BLaER1 treated with 17β-estradiol and CSF1 and Interleukin-3, amounts not matched to agents 10 nM and 100 nM (cell line): ENCODE data around the gene ZNF652.
A peak's percentile ranks its signal among the peaks of the same experiment; 100 is the strongest.
"Not testable (repeated sequence)": the region's sequence is repeated elsewhere in the genome, so short reads cannot be mapped to it uniquely, and the experiment has no call there.

Experiments
- H3K27ac ChIP-seq, 11 experiments: shearing (Covaris generic); formaldehyde crosslinking; 2 replicates each; pipeline ENCODE4 v1.8.1; 2022
- H3K27me3 ChIP-seq, 11 experiments: shearing (Covaris generic); formaldehyde crosslinking; 2 replicates each; pipeline ENCODE4 v1.8.1; 2022
- H3K36me3 ChIP-seq, 11 experiments: shearing (Covaris generic); formaldehyde crosslinking; 2 replicates each; pipeline ENCODE4 v1.8.1; 2022
- H3K4me1 ChIP-seq, 10 experiments: shearing (Covaris generic); formaldehyde crosslinking; 2 replicates each; pipeline ENCODE4 v1.8.1; 2022
- H3K4me2 ChIP-seq, 11 experiments: shearing (Covaris generic); formaldehyde crosslinking; 2 replicates each; pipeline ENCODE4 v1.8.1; 2022
- H3K4me3 ChIP-seq, 10 experiments: shearing (Covaris generic); formaldehyde crosslinking; 2 replicates each; pipeline ENCODE4 v1.8.1; 2022
- H3K9ac ChIP-seq, 11 experiments: shearing (Covaris generic); formaldehyde crosslinking; 2 replicates each; pipeline ENCODE4 v1.8.1; 2022
- H3K9me3 ChIP-seq, 11 experiments: shearing (Covaris generic); formaldehyde crosslinking; replicated peaks in 1 of 11; 2 replicates each; pipeline ENCODE4 v1.8.1; 2022
- H4K20me1 ChIP-seq, 11 experiments: shearing (Covaris generic); formaldehyde crosslinking; 2 replicates each; pipeline ENCODE4 v1.8.1; 2022
- Cebpa-rat ChIP-seq, 11 experiments: shearing (Covaris generic); IDR thresholded peaks; 2 replicates each; pipeline ENCODE4 v1.8.1; 2022

ZNF652 gene

DNA sequence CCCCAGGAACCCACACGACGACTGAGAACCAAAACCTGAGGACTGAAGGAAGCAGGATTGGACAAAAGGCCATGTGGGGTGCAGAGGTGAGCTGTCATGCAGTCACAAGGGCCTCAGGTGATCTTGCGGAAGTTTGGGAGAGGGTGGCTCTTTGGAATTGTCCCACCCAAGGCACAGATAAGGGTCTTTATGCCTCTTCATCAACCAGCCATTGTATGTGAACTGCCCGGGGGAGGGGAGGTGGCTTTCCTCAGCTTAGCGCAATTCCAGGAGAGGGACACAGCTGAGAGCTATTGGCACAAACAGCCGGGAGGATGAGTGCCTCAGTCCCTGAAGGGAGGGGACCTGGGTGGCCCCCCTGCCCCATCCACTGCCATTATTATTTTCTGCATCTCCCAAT, 76.3 kb downstream of the ZNF652 start:
- no peak overlapping the region for H3K4me3 ChIP-seq
- no peak for TF ChIP-seq Cebpa-rat (IDR thresholded peaks at IDR 0.05)
- no peak overlapping the region for H3K9ac ChIP-seq

DNA sequence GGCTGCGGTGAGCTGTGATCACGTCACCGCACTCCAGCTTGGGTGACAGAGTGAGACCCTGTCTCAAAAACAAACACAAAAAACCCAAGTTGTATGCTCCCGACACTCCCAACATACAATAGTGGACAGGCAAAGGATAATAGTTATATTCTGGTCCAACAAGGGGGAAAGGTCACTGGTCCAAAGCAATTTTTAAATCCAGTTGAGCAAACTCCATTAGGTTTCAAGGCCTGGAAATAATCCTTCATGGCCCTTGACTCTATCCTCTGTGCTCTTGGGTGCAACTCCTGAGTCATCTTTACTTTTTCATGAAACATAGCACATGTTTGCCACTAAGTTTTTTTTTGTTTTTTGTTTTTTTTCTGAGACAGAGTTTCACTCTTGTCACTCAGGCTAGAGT, 81.1 kb downstream of the ZNF652 start:
- H3K36me3 ChIP-seq: no peaks in the 10 kb centered on the region
- no peak overlapping the region for H3K27ac ChIP-seq
- no peak for TF ChIP-seq Cebpa-rat (IDR thresholded peaks at IDR 0.05)
- H3K9me3 ChIP-seq: peaks cover 0 to 9% (median 0%) of the 10 kb centered on the region in 11 experiments; a peak in 4 of 22 replicates
- no peaks in the 10 kb centered on the region for H4K20me1 ChIP-seq
- H3K9ac ChIP-seq: no peak overlapping the region
- H3K4me1 ChIP-seq: peaks cover 0 to 4% (median 0%) of the 10 kb centered on the region in 10 experiments; a peak in 1 of 20 replicates
- no peak overlapping the region for H3K4me3 ChIP-seq
- no peaks in the 10 kb centered on the region for H3K27me3 ChIP-seq
- no peak overlapping the region for H3K4me2 ChIP-seq

More for the DNA sequence above, 76.3 kb downstream of the ZNF652 start:
- Histone ChIP-seq H3K27ac (no peak overlapping the region), H3K9me3 (peaks cover 0 to 7% (median 0%) of the 10 kb centered on the region in 11 experiments; a peak in 4 of 22 replicates), H3K36me3 (peaks cover 0 to 10% (median 0%) of the 10 kb centered on the region in 11 experiments; a peak in 2 of 22 replicates), H4K20me1 (no peaks in the 10 kb centered on the region), H3K4me2 (no peak overlapping the region), H3K4me1 (no peaks in the 10 kb centered on the region), H3K27me3 (no peaks in the 10 kb centered on the region)

DNA sequence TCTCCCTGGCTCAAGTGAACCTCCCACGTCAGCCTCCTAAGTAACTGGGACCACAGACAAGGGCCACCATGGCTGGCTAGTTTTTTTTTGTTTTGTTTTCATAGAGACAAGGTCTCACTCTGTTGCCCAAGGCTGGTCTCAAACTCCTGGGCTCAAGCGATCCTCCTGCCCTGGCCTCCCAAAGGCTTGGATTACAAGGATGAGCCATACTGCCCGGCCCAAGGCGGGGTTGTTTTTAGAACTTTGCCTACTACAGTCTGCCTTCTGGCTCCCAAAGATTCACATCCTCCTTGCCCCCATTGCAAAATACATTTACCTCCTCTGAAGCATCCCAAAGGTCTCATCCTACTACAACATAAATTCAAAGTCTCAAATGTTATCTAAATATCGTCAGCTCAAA, 82.0 kb downstream of the ZNF652 start:
- no peak overlapping the region for H3K27ac ChIP-seq
- H3K4me3 ChIP-seq: no peak overlapping the region
- H3K36me3 ChIP-seq: no peaks in the 10 kb centered on the region
- no peak overlapping the region for H3K4me2 ChIP-seq
- no peaks in the 10 kb centered on the region for H3K27me3 ChIP-seq
- no peak overlapping the region for H3K9ac ChIP-seq
- no peaks in the 10 kb centered on the region for H4K20me1 ChIP-seq
- H3K4me1 ChIP-seq: peaks cover 0 to 4% (median 0%) of the 10 kb centered on the region in 10 experiments; a peak in 1 of 20 replicates
- peaks cover 0 to 9% (median 0%) of the 10 kb centered on the region in 11 experiments; a peak in 4 of 22 replicates for H3K9me3 ChIP-seq
- no peak for TF ChIP-seq Cebpa-rat (IDR thresholded peaks at IDR 0.05)

DNA sequence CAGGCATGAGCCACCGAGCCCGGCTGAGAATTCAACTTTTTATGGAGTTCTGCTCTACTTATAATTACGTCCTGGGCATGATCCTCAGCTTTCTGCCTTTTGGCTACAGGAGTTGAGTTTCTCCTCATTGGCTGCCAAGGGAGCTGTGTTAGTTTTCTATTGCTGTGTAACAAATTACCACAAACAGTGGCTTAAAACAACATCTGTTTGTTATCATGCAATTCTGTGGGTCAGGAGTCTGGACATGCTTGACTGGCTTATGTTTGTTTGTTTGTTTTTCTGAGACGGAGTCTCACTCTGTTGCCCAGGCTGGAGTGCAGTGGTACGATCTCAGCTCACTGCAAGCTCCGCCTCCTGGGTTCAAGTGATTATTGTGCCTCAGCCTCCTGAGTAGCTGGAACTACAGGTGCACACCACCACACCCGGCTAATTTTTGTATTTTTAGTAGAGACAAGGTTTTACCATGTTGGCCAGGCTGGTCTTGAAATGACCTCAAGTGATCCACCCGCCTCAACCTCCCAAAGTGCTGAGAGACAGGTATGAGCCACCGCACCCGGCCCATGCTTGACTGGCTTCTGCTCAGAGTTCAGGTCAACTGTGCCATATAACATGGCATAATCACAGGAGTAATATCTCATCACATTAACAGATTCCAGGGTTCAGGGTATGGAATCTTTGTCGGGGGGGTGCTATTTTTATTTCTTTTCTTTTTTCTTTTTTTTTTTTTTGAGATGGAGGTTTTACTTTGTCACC, 82.6 kb downstream of the ZNF652 start:
- not testable (repeated sequence) for H3K9ac ChIP-seq, H3K9me3 ChIP-seq, H4K20me1 ChIP-seq, H3K27ac ChIP-seq, H3K4me2 ChIP-seq, H3K4me1 ChIP-seq, H3K36me3 ChIP-seq, H3K27me3 ChIP-seq, H3K4me3 ChIP-seq

DNA sequence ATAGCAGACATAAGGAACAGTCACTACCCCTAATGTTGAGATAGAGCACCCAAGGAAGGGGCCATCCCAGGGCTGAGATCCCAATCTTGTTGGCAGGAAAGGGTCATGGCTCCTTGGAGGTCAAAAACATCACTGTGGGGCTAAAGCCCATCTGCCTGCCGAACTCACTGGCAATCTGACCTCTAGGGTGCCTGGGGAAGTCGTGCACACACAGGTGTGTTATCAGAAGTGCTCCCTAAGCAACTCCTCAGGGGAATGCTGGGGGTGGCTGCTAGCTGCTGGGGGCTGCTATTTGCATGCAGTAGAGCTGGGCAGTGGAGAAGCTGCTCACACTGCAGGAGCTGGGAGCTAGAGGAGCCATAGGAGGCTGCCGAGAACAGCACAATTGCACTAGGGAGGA, 84.0 kb downstream of the ZNF652 start:
- Histone ChIP-seq H3K9ac (no peak overlapping the region), H3K4me3 (no peak overlapping the region), H3K4me2 (no peak overlapping the region; a peak in 1 of 22 replicates), H3K27me3 (no peaks in the 10 kb centered on the region), H3K27ac (no peak overlapping the region), H3K9me3 (peaks cover 0 to 9% (median 0%) of the 10 kb centered on the region in 11 experiments; a peak in 4 of 22 replicates), H3K36me3 (no peaks in the 10 kb centered on the region), H3K4me1 (peaks cover 0 to 4% (median 0%) of the 10 kb centered on the region in 10 experiments; a peak in 1 of 20 replicates), H4K20me1 (no peaks in the 10 kb centered on the region)
- TF ChIP-seq Cebpa-rat (IDR thresholded peaks at IDR 0.05): no peak

DNA sequence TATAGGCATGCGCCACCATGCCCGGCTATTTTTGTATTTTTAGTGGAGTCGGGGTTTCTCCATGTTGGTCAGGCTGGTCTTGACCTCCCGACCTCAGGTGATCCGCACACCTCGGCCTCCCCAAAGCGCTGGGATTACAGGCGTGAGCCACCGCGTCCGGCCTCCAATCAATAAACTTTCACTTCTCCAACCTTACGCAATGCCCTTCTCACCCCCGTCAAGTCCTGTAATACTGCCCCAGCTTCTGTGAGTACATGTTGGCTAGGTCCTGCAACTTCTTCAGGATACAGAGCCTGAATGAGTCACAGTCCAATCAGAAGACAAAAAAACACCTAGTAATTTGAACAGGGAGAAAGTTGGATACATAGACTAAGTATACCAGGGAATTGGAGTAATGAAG, 84.4 kb downstream of the ZNF652 start:
- no peak overlapping the region for H3K9ac ChIP-seq
- H4K20me1 ChIP-seq: no peaks in the 10 kb centered on the region
- H3K4me1 ChIP-seq: peaks cover 0 to 4% (median 0%) of the 10 kb centered on the region in 10 experiments; a peak in 1 of 20 replicates
- peaks cover 0 to 9% (median 0%) of the 10 kb centered on the region in 11 experiments; a peak in 4 of 22 replicates for H3K9me3 ChIP-seq
- TF ChIP-seq Cebpa-rat (IDR thresholded peaks at IDR 0.05): no peak; a peak in 1 of 22 replicates
- no peak overlapping the region for H3K27ac ChIP-seq
- no peak overlapping the region; a peak in 1 of 22 replicates for H3K4me2 ChIP-seq
- H3K27me3 ChIP-seq: no peaks in the 10 kb centered on the region
- H3K4me3 ChIP-seq: no peak overlapping the region
- no peaks in the 10 kb centered on the region for H3K36me3 ChIP-seq

DNA sequence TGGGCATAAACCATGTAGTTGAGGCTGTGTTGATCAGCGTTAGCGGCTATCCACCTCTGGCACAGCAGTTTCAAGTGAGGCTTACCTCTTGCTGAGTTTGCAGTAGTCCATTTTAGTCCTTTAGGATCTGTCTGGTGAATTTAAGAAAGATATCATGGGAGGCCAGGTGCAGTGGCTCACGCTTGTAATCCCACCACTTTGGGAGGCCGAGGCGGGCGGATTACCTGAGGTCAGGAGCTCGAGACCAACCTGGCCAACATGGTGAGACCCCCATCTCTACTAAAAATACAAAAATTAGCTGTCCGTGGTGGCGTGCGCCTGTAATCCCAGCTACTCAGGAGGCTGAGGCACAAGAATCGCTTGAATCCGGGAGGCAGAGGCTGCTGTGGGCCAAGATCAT, 86.1 kb downstream of the ZNF652 start:
- not testable (repeated sequence) for H3K27ac ChIP-seq, H3K4me3 ChIP-seq, H3K9me3 ChIP-seq, H4K20me1 ChIP-seq, H3K9ac ChIP-seq, H3K36me3 ChIP-seq, H3K4me2 ChIP-seq, H3K4me1 ChIP-seq, H3K27me3 ChIP-seq

DNA sequence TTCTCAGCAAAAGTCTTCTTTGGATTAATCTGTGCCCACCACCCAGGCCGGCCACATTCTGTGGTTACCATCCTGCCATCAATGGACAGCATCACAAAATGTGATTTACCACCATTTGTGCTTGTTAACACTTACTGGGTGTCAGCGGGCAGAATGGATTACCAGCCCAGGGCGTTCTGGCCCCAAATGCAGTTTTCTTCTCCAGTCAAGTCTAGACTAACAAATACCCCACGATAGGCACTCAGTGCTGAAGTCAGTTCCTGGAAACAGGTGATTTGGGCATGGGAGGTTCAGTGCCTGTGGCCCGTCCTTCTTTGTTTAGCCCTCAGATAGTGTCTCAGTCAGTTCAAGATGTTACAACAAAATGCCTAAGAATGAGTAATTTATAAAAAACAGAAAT, 92.7 kb downstream of the ZNF652 start:
- TF ChIP-seq Cebpa-rat (IDR thresholded peaks at IDR 0.05): no peak
- no peak overlapping the region for H3K4me2 ChIP-seq
- H3K36me3 ChIP-seq: no peaks in the 10 kb centered on the region
- H3K27ac ChIP-seq: no peak overlapping the region
- peaks cover 0 to 9% (median 4%) of the 10 kb centered on the region in 10 experiments; a peak in 9 of 20 replicates for H3K4me1 ChIP-seq
- H4K20me1 ChIP-seq: no peaks in the 10 kb centered on the region
- H3K4me3 ChIP-seq: no peak overlapping the region
- H3K9me3 ChIP-seq: no peaks in the 10 kb centered on the region
- no peak overlapping the region for H3K9ac ChIP-seq
- no peaks in the 10 kb centered on the region for H3K27me3 ChIP-seq

DNA sequence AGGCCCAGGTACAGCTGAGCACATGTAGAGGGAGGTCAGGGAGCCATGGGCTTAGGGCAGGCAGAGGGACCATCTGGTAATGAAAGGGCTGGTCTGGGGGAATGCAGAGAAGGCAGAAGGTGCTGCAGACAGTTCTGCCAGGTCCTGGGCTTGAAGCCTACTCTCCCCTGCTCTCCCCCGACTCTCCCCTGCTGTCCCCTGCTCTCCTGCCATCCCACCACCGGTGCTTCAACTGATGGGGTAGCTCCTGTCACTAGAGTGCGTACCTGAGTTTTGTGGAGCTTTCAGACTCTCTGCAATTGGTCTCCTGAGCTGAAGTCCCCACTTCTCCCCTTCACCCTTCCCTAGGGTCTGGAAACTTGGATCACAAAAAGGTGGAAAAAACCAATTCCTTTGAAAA, 94.1 kb downstream of the ZNF652 start:
- no peak overlapping the region for H3K4me2 ChIP-seq
- TF ChIP-seq Cebpa-rat (IDR thresholded peaks at IDR 0.05): no peak
- H3K4me1 ChIP-seq: peaks cover 0 to 9% (median 4%) of the 10 kb centered on the region in 10 experiments; a peak in 9 of 20 replicates
- no peaks in the 10 kb centered on the region for H3K9me3 ChIP-seq
- H3K27me3 ChIP-seq: no peaks in the 10 kb centered on the region
- no peak overlapping the region for H3K27ac ChIP-seq
- H4K20me1 ChIP-seq: no peaks in the 10 kb centered on the region
- H3K4me3 ChIP-seq: no peak overlapping the region
- H3K9ac ChIP-seq: no peak overlapping the region
- no peaks in the 10 kb centered on the region for H3K36me3 ChIP-seq

DNA sequence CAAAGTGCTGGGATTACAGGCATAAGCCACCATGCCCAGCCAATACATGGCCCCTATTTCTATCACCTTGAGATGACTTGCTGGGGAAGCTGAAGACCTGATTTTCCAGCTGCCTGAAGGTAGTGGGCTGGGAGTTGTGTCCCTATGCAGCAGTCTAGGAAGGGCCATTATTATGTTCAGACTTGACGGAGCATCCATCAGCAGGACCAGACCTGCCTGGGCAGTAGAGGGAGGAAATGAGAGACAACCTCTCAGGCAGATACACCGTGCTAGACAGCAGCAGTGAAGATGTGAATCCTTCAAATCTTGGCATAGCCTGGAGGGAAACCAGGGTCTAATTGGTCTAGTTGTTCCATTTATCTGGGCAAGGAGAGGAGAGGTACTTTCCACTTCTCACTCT, 95.8 kb downstream of the ZNF652 start:
- peaks cover 0 to 3% (median under 1%) of the 10 kb centered on the region in 11 experiments; a peak in 7 of 22 replicates for H3K27me3 ChIP-seq
- no peak overlapping the region for H3K4me3 ChIP-seq
- no peak overlapping the region for H3K27ac ChIP-seq
- TF ChIP-seq Cebpa-rat (IDR thresholded peaks at IDR 0.05): no peak
- no peak overlapping the region for H3K9ac ChIP-seq
- no peaks in the 10 kb centered on the region for H3K9me3 ChIP-seq
- no peaks in the 10 kb centered on the region for H4K20me1 ChIP-seq
- no peak overlapping the region for H3K4me2 ChIP-seq
- H3K36me3 ChIP-seq: no peaks in the 10 kb centered on the region
- peaks cover 0 to 9% (median 5%) of the 10 kb centered on the region in 10 experiments; a peak in 12 of 20 replicates for H3K4me1 ChIP-seq

DNA sequence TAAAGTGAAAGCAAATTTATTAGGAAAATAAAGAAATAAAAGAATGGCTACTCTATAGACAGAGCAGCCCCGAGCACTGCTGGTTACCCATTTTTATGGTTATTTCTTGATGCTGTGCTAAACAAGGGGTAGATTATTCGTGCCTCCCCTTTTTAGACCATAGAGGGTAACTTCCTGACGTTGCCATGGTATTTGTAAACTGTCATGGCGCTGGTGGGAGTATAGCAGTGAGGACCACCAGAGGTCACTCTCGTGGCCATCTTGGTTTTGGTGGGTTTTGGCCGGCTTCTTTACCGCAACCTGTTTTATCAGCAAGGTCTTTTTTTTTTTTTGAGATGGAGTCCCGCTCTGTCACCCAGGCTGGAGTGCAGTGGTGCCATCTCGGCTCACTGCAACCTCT, 100.5 kb downstream of the ZNF652 start:
- not testable (repeated sequence) for H3K36me3 ChIP-seq, H3K9me3 ChIP-seq, H4K20me1 ChIP-seq, H3K4me3 ChIP-seq, H3K9ac ChIP-seq, H3K27ac ChIP-seq
- H3K4me2 ChIP-seq: peak overlapping the region in 5 of 11 experiments; percentile 86 to 96 (median 89); a peak in 5 of 22 replicates
- H3K4me1 ChIP-seq: peaks cover 0 to 35% (median 26%) of the 10 kb centered on the region in 10 experiments; a peak in 18 of 20 replicates
- H3K27me3 ChIP-seq: peaks cover 0 to 20% (median 16%) of the 10 kb centered on the region in 11 experiments; a peak in 11 of 22 replicates
